ENCODE measurements around the gene CNGA2. TPM values are rescaled to one million over a fixed set of nuclear protein-coding genes. Genes with fewer than 3 reads are reported as not detected.

The CNGA2 gene
- total and polyA plus RNA-seq, 9 of the 15 experiments (the other 6 are each of a cell fraction or from before 2014, with no cell fraction given), result not detected

DNA sequence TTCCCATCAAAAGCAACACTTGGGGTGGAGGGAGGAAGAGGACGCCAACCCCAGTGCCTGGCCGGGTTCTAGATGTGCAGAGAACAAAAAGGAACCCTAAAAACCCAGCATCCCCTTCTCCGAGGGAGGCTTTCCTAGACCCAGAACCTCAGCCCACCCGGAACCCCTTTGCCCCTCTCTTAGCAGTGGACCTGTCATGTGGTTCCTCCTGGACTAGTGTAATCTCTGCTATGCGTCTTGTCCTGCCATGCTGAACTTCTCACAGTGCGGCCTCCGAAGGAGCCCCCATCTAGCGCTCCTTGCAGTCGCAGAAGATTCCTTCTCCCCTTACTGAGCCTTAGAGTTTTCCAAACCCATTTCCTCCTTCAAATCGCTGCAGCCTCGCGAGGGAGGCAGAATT is 40.4 kb upstream of the CNGA2 start (continued):
- TF ChIP-seq, protein P1, sequence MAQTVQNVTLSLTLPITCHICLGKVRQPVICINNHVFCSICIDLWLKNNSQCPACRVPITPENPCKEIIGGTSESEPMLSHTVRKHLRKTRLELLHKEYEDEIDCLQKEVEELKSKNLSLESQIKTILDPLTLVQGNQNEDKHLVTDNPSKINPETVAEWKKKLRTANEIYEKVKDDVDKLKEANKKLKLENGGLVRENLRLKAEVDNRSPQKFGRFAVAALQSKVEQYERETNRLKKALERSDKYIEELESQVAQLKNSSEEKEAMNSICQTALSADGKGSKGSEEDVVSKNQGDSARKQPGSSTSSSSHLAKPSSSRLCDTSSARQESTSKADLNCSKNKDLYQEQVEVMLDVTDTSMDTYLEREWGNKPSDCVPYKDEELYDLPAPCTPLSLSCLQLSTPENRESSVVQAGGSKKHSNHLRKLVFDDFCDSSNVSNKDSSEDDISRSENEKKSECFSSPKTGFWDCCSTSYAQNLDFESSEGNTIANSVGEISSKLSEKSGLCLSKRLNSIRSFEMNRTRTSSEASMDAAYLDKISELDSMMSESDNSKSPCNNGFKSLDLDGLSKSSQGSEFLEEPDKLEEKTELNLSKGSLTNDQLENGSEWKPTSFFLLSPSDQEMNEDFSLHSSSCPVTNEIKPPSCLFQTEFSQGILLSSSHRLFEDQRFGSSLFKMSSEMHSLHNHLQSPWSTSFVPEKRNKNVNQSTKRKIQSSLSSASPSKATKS (CRISPR knock-in tag; IDR thresholded peaks at IDR 0.05), result no peak
- TF ChIP-seq, protein P2, sequence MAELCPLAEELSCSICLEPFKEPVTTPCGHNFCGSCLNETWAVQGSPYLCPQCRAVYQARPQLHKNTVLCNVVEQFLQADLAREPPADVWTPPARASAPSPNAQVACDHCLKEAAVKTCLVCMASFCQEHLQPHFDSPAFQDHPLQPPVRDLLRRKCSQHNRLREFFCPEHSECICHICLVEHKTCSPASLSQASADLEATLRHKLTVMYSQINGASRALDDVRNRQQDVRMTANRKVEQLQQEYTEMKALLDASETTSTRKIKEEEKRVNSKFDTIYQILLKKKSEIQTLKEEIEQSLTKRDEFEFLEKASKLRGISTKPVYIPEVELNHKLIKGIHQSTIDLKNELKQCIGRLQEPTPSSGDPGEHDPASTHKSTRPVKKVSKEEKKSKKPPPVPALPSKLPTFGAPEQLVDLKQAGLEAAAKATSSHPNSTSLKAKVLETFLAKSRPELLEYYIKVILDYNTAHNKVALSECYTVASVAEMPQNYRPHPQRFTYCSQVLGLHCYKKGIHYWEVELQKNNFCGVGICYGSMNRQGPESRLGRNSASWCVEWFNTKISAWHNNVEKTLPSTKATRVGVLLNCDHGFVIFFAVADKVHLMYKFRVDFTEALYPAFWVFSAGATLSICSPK (IDR thresholded peaks at IDR 0.05; ENCODE audit: borderline replicate concordance), result no peak
- TF ChIP-seq, protein P3, sequence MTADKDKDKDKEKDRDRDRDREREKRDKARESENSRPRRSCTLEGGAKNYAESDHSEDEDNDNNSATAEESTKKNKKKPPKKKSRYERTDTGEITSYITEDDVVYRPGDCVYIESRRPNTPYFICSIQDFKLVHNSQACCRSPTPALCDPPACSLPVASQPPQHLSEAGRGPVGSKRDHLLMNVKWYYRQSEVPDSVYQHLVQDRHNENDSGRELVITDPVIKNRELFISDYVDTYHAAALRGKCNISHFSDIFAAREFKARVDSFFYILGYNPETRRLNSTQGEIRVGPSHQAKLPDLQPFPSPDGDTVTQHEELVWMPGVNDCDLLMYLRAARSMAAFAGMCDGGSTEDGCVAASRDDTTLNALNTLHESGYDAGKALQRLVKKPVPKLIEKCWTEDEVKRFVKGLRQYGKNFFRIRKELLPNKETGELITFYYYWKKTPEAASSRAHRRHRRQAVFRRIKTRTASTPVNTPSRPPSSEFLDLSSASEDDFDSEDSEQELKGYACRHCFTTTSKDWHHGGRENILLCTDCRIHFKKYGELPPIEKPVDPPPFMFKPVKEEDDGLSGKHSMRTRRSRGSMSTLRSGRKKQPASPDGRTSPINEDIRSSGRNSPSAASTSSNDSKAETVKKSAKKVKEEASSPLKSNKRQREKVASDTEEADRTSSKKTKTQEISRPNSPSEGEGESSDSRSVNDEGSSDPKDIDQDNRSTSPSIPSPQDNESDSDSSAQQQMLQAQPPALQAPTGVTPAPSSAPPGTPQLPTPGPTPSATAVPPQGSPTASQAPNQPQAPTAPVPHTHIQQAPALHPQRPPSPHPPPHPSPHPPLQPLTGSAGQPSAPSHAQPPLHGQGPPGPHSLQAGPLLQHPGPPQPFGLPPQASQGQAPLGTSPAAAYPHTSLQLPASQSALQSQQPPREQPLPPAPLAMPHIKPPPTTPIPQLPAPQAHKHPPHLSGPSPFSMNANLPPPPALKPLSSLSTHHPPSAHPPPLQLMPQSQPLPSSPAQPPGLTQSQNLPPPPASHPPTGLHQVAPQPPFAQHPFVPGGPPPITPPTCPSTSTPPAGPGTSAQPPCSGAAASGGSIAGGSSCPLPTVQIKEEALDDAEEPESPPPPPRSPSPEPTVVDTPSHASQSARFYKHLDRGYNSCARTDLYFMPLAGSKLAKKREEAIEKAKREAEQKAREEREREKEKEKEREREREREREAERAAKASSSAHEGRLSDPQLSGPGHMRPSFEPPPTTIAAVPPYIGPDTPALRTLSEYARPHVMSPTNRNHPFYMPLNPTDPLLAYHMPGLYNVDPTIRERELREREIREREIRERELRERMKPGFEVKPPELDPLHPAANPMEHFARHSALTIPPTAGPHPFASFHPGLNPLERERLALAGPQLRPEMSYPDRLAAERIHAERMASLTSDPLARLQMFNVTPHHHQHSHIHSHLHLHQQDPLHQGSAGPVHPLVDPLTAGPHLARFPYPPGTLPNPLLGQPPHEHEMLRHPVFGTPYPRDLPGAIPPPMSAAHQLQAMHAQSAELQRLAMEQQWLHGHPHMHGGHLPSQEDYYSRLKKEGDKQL (CRISPR knock-in tag; IDR thresholded peaks at IDR 0.05; ENCODE audit: borderline replicate concordance), result no peak
- no peak for TF ChIP-seq NONO (IDR thresholded peaks at IDR 0.05; ENCODE audit: low read depth in 2 of 2, low read length in 1 of 2)
- TF ChIP-seq LARP7 (IDR thresholded peaks at IDR 0.05), result no peak
- TF ChIP-seq NFXL1 (CRISPR knock-in tag; IDR thresholded peaks at IDR 0.05), result no peak
- no peak for TF ChIP-seq RCOR1 (IDR thresholded peaks at IDR 0.05; ENCODE audit: borderline replicate concordance in 1 of 2, low read depth in 2 of 2, low read length in 2 of 2)
- no peak for TF ChIP-seq ADNP (tag; IDR thresholded peaks at IDR 0.05)
- TF ChIP-seq ZNF830 (CRISPR knock-in tag; IDR thresholded peaks at IDR 0.05), result no peak
- TF ChIP-seq BRF1 (IDR thresholded peaks at IDR 0.05; ENCODE audit: borderline replicate concordance, extremely low read depth, insufficient read length), result no peak
- no peak for TF ChIP-seq NR1H2 (CRISPR knock-in tag; IDR thresholded peaks at IDR 0.05)
- TF ChIP-seq ZNF639 (CRISPR knock-in tag; conservative IDR thresholded peaks at IDR 0.05 in 1 of 2, IDR thresholded peaks at IDR 0.05 in 1 of 2), result no peak
- no peak for TF ChIP-seq PRMT5 (CRISPR knock-in tag; IDR thresholded peaks at IDR 0.05)
- TF ChIP-seq ZC3H4 (CRISPR knock-in tag; IDR thresholded peaks at IDR 0.05; ENCODE audit: borderline replicate concordance), result no peak

Measured in K562 (cell line).